ACC112 (cell line): Measurements from ENCODE around the gene UST.
"Not testable (repeated sequence)": the region's sequence is repeated elsewhere in the genome, so short reads cannot be mapped to it uniquely, and the experiment has no call there.

ENCODE experiments used
- H2AFZ ChIP-seq: fragments of 200-600 bp; sonication (generic); one replicate; pipeline ENCODE4 v1.6.0; 2017; ENCODE audit warnings: antibody characterized with exemption, low read length; ENCODE audit not compliant: unreplicated experiment
- H3K27ac ChIP-seq: fragments of 200-600 bp; sonication (generic); 2 replicates; pipeline ENCODE4 v1.5.1; 2014; ENCODE audit warnings: low read depth, mild to moderate bottlenecking, antibody characterized with exemption, low read length, moderate library complexity
- H3K27me3 ChIP-seq: fragments of 200-600 bp; sonication (generic); 2 replicates; pipeline ENCODE4 v1.6.1; 2014; ENCODE audit warnings: mild to moderate bottlenecking, antibody characterized with exemption, low read length, moderate library complexity, mixed read lengths; ENCODE audit not compliant: insufficient read depth
- H3K36me3 ChIP-seq: fragments of 200-600 bp; sonication (generic); 2 replicates; pipeline ENCODE4 v1.6.1; 2016; ENCODE audit warnings: mild to moderate bottlenecking, antibody characterized with exemption, low read length, moderate library complexity, mixed read lengths; ENCODE audit not compliant: insufficient read depth
- H3K4me1 ChIP-seq: fragments of 200-600 bp; sonication (generic); one replicate; pipeline ENCODE4 v1.6.1; 2016; ENCODE audit warnings: low read length, mixed read lengths; ENCODE audit not compliant: insufficient read depth, unreplicated experiment, control insufficient read depth
- H3K4me3 ChIP-seq: fragments of 200-600 bp; sonication (generic); 2 replicates; pipeline ENCODE4 v1.5.1; 2014; ENCODE audit warnings: mild to moderate bottlenecking, low read depth, low read length
- H3K79me2 ChIP-seq: fragments of 200-600 bp; sonication (generic); one replicate; pipeline ENCODE4 v1.6.0; 2016; ENCODE audit warnings: low read length; ENCODE audit not compliant: control insufficient read depth, unreplicated experiment, insufficient read depth

Gene UST

GRCh38 chr6:148852688-148853087 lies 105.9 kb downstream of the UST start:
- H3K79me2 ChIP-seq: peaks cover 3% of the 10 kb centered on the region
- H3K27me3 ChIP-seq: no peaks in the 10 kb centered on the region
- H2AFZ ChIP-seq: no peak overlapping the region
- H3K4me3 ChIP-seq: no peak overlapping the region
- H3K27ac ChIP-seq: no peak overlapping the region
- H3K4me1 ChIP-seq: peaks cover 4% of the 10 kb centered on the region
- H3K36me3 ChIP-seq: no peaks in the 10 kb centered on the region

DNA sequence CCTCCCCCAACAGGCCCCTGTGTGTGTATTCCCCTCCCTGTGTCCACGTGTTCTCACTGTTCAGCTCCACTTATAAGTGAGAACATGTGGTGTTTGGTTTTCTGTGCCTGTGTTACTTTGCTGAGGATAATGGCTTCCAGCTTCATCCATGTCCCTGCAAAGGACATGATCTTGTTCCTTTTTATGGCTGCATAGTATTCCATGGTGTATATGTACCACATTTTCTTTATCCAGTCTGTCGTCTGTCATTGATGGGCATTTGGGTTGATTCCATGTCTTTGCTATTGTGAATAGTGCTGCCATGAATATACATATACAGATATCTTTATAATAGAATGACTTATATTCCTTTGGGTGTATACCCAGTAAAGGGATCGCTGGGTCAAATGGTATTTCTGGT lies 106.3 kb downstream of the UST start:
- H2AFZ ChIP-seq, H3K4me1 ChIP-seq, H3K27me3 ChIP-seq, H3K79me2 ChIP-seq, H3K4me3 ChIP-seq, H3K27ac ChIP-seq, H3K36me3 ChIP-seq: not testable (repeated sequence)

DNA sequence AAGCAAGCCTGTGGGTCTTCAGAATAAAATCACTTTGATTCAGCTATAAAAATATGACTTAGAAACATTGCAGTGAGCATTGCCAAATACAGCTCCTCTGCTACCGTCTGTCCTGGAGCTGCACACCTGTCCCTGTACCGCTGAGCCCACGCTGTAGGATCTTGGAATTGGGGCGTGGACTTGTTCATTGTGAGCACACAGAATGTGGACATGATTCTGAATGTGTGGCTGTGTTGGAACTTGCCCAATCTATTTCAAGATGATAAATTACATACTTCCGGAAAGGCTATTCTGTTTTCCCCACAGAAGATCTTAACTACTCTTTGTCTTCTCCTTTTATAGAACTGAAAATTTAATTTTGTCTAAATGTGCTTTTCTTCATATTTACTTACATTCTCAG lies 107.3 kb downstream of the UST start:
- H3K36me3 ChIP-seq: no peaks in the 10 kb centered on the region
- no peak overlapping the region for H3K4me3 ChIP-seq
- H2AFZ ChIP-seq: no peak overlapping the region
- no peak overlapping the region for H3K27ac ChIP-seq
- peaks cover 3% of the 10 kb centered on the region for H3K79me2 ChIP-seq
- no peaks in the 10 kb centered on the region for H3K27me3 ChIP-seq
- peaks cover 4% of the 10 kb centered on the region for H3K4me1 ChIP-seq

GRCh38 chr6:148854992-148855391 lies 108.2 kb downstream of the UST start:
- Histone ChIP-seq H2AFZ (no peak overlapping the region), H3K27ac (no peak overlapping the region), H3K36me3 (no peaks in the 10 kb centered on the region), H3K4me1 (peaks cover 4% of the 10 kb centered on the region), H3K27me3 (no peaks in the 10 kb centered on the region), H3K4me3 (no peak overlapping the region), H3K79me2 (peaks cover 3% of the 10 kb centered on the region)

GRCh38 chr6:148855744-148856143 lies 108.9 kb downstream of the UST start:
- H3K79me2 ChIP-seq: peaks cover 3% of the 10 kb centered on the region
- peaks cover 4% of the 10 kb centered on the region for H3K4me1 ChIP-seq
- no peaks in the 10 kb centered on the region for H3K36me3 ChIP-seq
- no peak overlapping the region for H2AFZ ChIP-seq
- no peaks in the 10 kb centered on the region for H3K27me3 ChIP-seq
- no peak overlapping the region for H3K4me3 ChIP-seq
- H3K27ac ChIP-seq: no peak overlapping the region

- Histone ChIP-seq H3K36me3 (no peaks in the 10 kb centered on the region), H2AFZ (no peak overlapping the region), H3K27ac (no peak overlapping the region), H3K27me3 (no peaks in the 10 kb centered on the region), H3K4me3 (no peak overlapping the region), H3K4me1 (peaks cover 4% of the 10 kb centered on the region), H3K79me2 (peaks cover 3% of the 10 kb centered on the region)
Observed at GRCh38 chr6:148857798-148858390, 111.1 kb downstream of the UST start.

GRCh38 chr6:148864132-148864531 lies 117.3 kb downstream of the UST start:
- H3K4me3 ChIP-seq, H3K79me2 ChIP-seq: not testable (repeated sequence)

GRCh38 chr6:148864941-148865340 lies 118.1 kb downstream of the UST start:
- H3K4me1 ChIP-seq: peaks cover 34% of the 10 kb centered on the region
- H3K4me3 ChIP-seq: no peak overlapping the region
- H3K27ac ChIP-seq: no peak overlapping the region
- peaks cover 6% of the 10 kb centered on the region for H3K79me2 ChIP-seq
- no peaks in the 10 kb centered on the region for H3K27me3 ChIP-seq
- no peak overlapping the region for H2AFZ ChIP-seq
- no peaks in the 10 kb centered on the region for H3K36me3 ChIP-seq

More at GRCh38 chr6:148864132-148864531, 117.3 kb downstream of the UST start:
- H2AFZ ChIP-seq, H3K36me3 ChIP-seq, H3K27me3 ChIP-seq, H3K27ac ChIP-seq: not testable (repeated sequence)
- peaks cover 27% of the 10 kb centered on the region for H3K4me1 ChIP-seq

DNA sequence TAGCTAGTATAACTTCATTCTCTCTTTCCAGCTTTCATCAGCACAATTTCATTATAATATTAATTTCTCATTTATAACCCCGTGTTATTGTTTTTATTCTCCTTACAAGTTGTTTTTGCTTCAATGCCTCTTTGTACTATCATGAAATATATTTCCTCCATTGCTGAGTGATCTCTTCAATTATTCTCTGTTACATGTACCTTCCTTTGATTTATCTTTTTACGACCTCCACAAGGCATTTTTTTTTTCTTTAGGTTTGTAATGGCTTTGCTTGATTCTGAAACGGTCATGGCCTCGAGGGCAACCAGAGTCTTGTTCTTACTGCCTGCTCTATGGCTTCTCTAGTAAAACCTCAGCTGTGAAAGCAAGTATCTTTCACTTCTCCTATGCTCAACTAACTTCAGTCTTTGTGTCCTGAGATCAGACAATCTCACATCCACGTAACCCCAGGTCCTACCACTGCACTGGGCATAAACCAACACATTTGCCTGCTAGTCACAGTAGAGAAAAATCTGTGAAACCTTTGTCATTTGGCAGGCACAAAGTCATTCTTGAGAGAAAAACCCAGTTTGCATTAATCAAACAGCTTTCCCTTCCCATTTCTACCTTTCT lies 119.9 kb downstream of the UST start:
- Histone ChIP-seq H3K4me3 (no peak overlapping the region), H2AFZ (no peak overlapping the region), H3K27ac (peak overlapping the region; percentile 91), H3K4me1 (peaks cover 39% of the 10 kb centered on the region), H3K79me2 (peaks cover 6% of the 10 kb centered on the region), H3K27me3 (no peaks in the 10 kb centered on the region), H3K36me3 (no peaks in the 10 kb centered on the region)

DNA sequence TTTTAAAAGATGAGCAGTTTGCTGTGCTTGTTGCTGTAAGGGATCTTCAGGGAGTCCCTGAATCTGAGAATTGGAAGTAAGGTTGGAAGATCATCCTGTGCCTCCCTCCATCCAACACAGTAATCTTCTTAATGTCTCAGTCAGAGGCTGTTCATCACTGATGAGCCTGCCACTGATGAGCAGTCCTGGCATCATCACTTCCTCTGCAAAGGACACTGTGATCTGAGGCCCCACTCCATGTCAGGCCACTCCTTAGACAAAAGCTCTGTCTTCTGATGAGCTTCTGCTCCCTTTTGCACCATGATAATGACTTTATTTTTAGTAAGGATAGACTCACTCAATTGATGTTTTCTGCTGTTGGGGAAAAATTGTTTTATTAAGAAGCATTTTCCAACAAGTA lies 121.0 kb downstream of the UST start:
- H3K36me3 ChIP-seq: no peaks in the 10 kb centered on the region
- peak overlapping the region; percentile 91 for H3K27ac ChIP-seq
- H3K79me2 ChIP-seq: peaks cover 6% of the 10 kb centered on the region
- peaks cover 39% of the 10 kb centered on the region for H3K4me1 ChIP-seq
- H3K27me3 ChIP-seq: no peaks in the 10 kb centered on the region
- H2AFZ ChIP-seq: peak overlapping the region; percentile 40
- H3K4me3 ChIP-seq: peak overlapping the region; percentile 45; the same call in 1 of the 2 replicates

- peak overlapping the region; percentile 91 for H3K27ac ChIP-seq
- no peaks in the 10 kb centered on the region for H3K27me3 ChIP-seq
- H3K79me2 ChIP-seq: peaks cover 6% of the 10 kb centered on the region
- H3K4me3 ChIP-seq: peak overlapping the region; percentile 45; the same call in 1 of the 2 replicates
- H3K4me1 ChIP-seq: peaks cover 39% of the 10 kb centered on the region
- H3K36me3 ChIP-seq: no peaks in the 10 kb centered on the region
- H2AFZ ChIP-seq: peak overlapping the region; percentile 40
Observed at GRCh38 chr6:148868314-148868713, 121.5 kb downstream of the UST start.
